Right cardiac atrium (tissue), 5 donors: ENCODE results near the gene FGF12. TPM values are rescaled to one million over a fixed set of nuclear protein-coding genes. Genes with fewer than 3 reads are reported as not detected.
A peak's percentile ranks its signal among the peaks of the same experiment; 100 is the strongest.

Experiments used
- ATAC-seq, 2 donors: fragments of 200-7000 bp; cut with Tn5 transposase; one replicate each; pipeline versions ENCODE4 v1.8.0 to v1.9.1; 2020; ENCODE audit warnings: moderate library complexity in 2 of 2, mild to moderate bottlenecking in 1 of 2
- DNase-seq, 3 donors: peaks; one replicate each; pipeline ENCODE4 v3.0.0-alpha.2; 2020
- H3K27ac ChIP-seq: one replicate; pipeline ENCODE4 v1.5.1; 2013; ENCODE audit warnings: mild to moderate bottlenecking, low read length, control low read depth, moderate library complexity
- H3K27me3 ChIP-seq: one replicate; pipeline ENCODE4 v1.6.1; 2013; ENCODE audit not compliant: control insufficient read depth, insufficient read depth
- H3K4me1 ChIP-seq: one replicate; pipeline ENCODE4 v1.6.1; 2013; ENCODE audit warnings: low read length; ENCODE audit not compliant: control insufficient read depth, insufficient read depth
- H3K4me3 ChIP-seq: one replicate; pipeline ENCODE4 v1.5.1; 2013; ENCODE audit warnings: low read length, control low read depth
- H3K9me3 ChIP-seq: one replicate; pipeline ENCODE4 v1.6.1; 2013; ENCODE audit warnings: low read length; ENCODE audit not compliant: control insufficient read depth
- WGBS: extraction: QIAGEN DNeasy Blood & Tissue Kit; methylation state at CpG from one replicate; pipeline ENCODE4 v1.1.7; 2013; 5-methylcytosine and 5-hydroxymethylcytosine counted together
- intact Hi-C, 4 donors: fragments of 100-400 bp; cut with DNase I; formaldehyde crosslinking; loops; one replicate each; pipeline versions ENCODE4 v1.11.0 to v1.14.0; 2022 to 2023
- polyA plus RNA-seq: library from polyadenylated mRNA; stranded (reverse); fragments of 200-250 nt; gene quantifications from one replicate; pipeline ENCODE4 v1.2.3, GENCODE V29; 2013
- total RNA-seq, 4 donors: library from RNA; stranded (reverse); fragmentation: NEBNext Ultra II Directional; extraction: Animal tissue kit (Norgen Biotek cat#: 25700); gene quantifications; one replicate each; pipeline ENCODE4 v1.2.1, GENCODE V29; 2021
- donor health status: healthy with polysubstance abuse.
- donor health status: DM: no; HTN: yes; CAD: no.
- donor health status: DM: no; HTN: no; CAD: no.
- donor health status: DM: no; HTN: yes; CAD: no; lungs with severe emphysema.
- donor health status: DM: yes; HTN: yes; CAD: no.

FGF12 gene
- total and polyA plus RNA-seq, 5 donors = 230 to 354 (median 332) TPM

DNA sequence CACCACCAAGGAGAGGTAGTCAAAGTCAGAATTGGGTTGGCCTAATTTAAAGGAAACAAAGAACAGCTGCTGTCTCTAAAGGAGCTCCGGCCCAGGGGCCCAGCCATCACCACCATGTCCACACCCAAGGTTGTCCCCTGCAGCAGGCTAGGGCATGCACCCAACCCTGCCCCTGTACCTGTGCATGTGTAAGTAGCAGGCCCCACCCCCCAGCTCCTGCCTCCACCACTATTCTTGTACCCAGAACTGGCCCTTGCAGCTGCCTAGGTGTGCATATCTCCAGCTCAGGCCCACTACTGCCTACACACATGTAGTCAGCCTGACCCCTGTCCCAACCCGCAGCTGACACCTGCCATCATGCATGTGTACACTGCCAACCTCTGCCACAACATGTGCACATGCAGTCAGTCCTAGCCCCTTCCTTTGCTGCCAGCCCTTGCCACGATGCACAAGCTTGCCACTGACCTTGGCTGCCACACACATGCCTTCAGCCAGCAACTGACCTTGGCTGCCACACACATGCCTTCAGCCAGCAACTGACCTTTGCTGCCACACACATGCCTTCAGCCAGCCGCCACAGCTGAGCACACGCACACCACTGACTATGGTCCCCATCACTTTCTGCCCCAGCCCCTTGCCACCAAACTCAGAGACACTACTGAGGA, 39.7 kb downstream of the FGF12 start:
- Histone ChIP-seq H3K27ac (peak overlapping the region; percentile 62), H3K4me3 (no peak overlapping the region), H3K4me1 (peaks cover 3% of the 10 kb centered on the region), H3K27me3 (no peaks in the 10 kb centered on the region), H3K9me3 (no peaks in the 10 kb centered on the region)
- DNase-seq (peak; percentile 36 to 74 (median 70)), ATAC-seq (peak; percentile 74 to 81)
- intact Hi-C loops = no loop called here
- WGBS = 67% methylated on average over 5 of the region's 5 CpGs

- peaks cover 3% of the 10 kb centered on the region for H3K4me1 ChIP-seq
- 79% methylated on average over 5 of the region's 5 CpGs for WGBS
- intact Hi-C loops = no loop called here
- no peak overlapping the region for H3K4me3 ChIP-seq
- DNase-seq = no peak
- H3K27me3 ChIP-seq = no peaks in the 10 kb centered on the region
- no peaks in the 10 kb centered on the region for H3K9me3 ChIP-seq
- no peak for ATAC-seq
- peak overlapping the region; percentile 45 for H3K27ac ChIP-seq
Measured at GRCh38 chr3:192685801-192686200, 41.5 kb downstream of the FGF12 start.

DNA sequence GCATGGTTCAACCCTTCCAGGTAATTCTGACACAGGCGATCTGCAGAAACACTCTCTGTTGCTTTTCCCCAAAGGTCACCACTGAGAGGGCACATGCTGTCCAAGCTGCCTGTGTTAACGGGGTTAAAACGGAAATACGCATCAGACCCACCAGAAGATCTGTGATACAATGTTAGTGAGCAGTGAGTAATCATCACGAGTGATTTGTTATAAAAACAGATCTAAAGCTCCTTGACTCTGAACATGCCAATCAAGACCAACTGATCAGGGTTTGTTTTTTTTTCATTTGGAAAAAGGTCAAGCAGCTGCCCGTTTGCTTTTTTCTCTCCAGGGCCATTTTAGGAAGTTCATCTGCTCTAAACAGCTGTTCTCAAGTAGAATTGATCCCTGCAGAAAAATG, 43.2 kb downstream of the FGF12 start:
- DNase-seq (no peak), ATAC-seq (peak in 1 of 2 donors; percentile 39)
- no peaks in the 10 kb centered on the region for H3K27me3 ChIP-seq
- H3K4me3 ChIP-seq = no peak overlapping the region
- H3K9me3 ChIP-seq = no peaks in the 10 kb centered on the region
- peaks cover 3% of the 10 kb centered on the region for H3K4me1 ChIP-seq
- peak overlapping the region; percentile 65 for H3K27ac ChIP-seq
- intact Hi-C loops = no loop called here
- 52% methylated on average over 6 of the region's 6 CpGs for WGBS

GRCh38 chr3:192675958-192676649, 51.2 kb downstream of the FGF12 start:
- ATAC-seq = no peak

DNA sequence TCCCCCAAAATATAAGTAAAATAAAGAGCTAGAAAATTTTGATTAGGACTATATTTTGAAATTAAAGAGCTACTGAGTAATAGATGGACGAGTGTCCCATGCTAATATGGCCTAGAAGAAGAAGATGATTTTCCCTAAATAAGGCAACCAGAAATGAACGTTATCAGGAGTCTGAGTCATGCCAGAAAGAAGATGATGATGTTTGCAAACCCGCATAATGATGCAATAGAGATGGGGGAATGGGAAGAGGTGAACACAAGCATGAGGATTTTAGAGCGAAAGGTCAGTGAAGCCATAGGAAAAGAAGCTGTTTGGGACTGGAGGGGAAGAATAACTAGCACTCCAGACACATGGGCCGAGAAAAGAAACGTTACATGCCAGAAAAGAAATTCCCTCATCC, 71.7 kb downstream of the FGF12 start:
- H3K4me1 ChIP-seq = no peaks in the 10 kb centered on the region
- H3K27me3 ChIP-seq = no peaks in the 10 kb centered on the region
- H3K9me3 ChIP-seq = no peaks in the 10 kb centered on the region
- ATAC-seq (no peak), DNase-seq (no peak)
- intact Hi-C loops = loop anchor here in 1 of 4 donors (10.0 kb wide), 1 partner anchor 69 kb away; the partner anchor contains the start of gene FGF12
- H3K27ac ChIP-seq = peak overlapping the region; percentile 64
- H3K4me3 ChIP-seq = no peak overlapping the region
- 58% methylated on average over 6 of the region's 6 CpGs for WGBS

More at GRCh38 chr3:192675958-192676649, 51.2 kb downstream of the FGF12 start:
- intact Hi-C loops = no loop called here
- no peaks in the 10 kb centered on the region for H3K27me3 ChIP-seq
- H3K4me1 ChIP-seq = peaks cover 2% of the 10 kb centered on the region
- H3K9me3 ChIP-seq = no peaks in the 10 kb centered on the region
- no peak overlapping the region for H3K27ac ChIP-seq
- WGBS = 76% methylated on average over 4 of the region's 4 CpGs
- no peak for DNase-seq
- no peak overlapping the region for H3K4me3 ChIP-seq

DNA sequence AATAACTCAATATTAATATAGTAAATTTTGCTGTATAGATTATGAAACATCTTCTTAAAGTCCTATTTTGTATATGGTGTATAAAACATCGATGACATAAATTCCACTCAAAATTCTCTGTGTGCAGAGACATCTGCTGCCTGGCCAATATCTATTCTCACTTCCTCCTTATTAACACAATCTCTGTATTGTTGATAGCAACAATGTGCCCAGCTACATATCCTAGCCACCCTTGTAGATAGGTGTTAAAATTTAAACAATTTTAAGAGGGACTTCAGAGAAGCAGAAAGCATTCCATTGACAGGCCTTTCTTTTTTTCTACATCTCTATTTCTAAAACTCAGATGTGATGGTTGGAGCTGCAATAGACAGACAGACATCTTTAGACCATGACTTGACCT, 72.3 kb downstream of the FGF12 start:
- no peak for DNase-seq
- intact Hi-C loops = loop anchor here in 1 of 4 donors (10.0 kb wide), 1 partner anchor 70 kb away; the partner anchor contains the start of gene FGF12
- no peak overlapping the region for H3K27ac ChIP-seq
- peak; percentile 76 for ATAC-seq
- no peaks in the 10 kb centered on the region for H3K4me1 ChIP-seq
- H3K4me3 ChIP-seq = no peak overlapping the region
- WGBS = 54% methylated on average over 1 of the region's 1 CpG
- H3K9me3 ChIP-seq = no peaks in the 10 kb centered on the region
- no peaks in the 10 kb centered on the region for H3K27me3 ChIP-seq

DNA sequence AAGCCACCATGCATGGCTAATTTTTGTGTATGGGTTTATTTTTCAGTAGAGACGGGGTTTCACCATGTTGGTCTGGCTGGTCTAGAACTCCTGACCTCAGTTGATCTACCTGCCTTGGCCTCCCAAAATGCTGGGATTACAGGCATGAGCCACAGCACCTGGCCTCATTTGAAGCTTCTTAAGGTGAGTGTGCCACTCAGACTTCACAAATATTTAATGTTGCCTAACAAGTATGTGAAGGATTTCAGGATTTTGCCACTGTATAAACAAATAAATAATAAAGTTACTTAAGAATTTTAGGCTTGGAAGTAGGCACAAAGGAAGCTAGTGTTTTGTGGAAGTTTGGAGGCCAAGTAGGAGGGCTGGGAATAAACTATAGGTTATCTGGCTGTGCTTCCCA, 73.5 kb downstream of the FGF12 start:
- 91% methylated on average over 1 of the region's 1 CpG for WGBS
- intact Hi-C loops = loop anchor here in 1 of 4 donors (10.0 kb wide), 1 partner anchor 71 kb away; the partner anchor contains the start of gene FGF12

DNA sequence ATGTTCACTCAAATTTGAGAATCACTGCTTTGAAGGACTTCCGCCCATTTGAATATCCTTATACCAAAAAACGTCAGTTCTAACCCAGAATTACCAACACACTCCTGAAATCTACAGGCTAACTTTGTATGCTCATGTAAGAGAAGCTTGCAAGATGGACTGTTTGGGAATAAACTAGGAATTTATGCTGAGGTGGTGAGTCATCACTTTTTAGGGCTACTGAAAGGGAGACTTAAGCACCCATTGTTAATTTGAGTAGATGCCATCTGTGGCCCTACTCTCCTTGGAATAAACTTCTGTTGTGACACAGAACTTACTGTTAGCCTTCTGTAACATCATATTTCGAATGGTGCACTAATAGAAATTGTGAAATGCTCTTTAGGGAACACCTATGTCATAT, 74.6 kb downstream of the FGF12 start:
- Histone ChIP-seq H3K4me1 (no peaks in the 10 kb centered on the region), H3K27me3 (no peaks in the 10 kb centered on the region), H3K9me3 (no peaks in the 10 kb centered on the region), H3K4me3 (no peak overlapping the region), H3K27ac (peak overlapping the region; percentile 77)
- no peak for ATAC-seq
- 65% methylated on average over 3 of the region's 3 CpGs for WGBS
- intact Hi-C loops = loop anchor here in 1 of 4 donors (10.0 kb wide), 1 partner anchor 72 kb away; the partner anchor contains the start of gene FGF12
- DNase-seq = no peak

More for the DNA sequence above, 73.5 kb downstream of the FGF12 start:
- Histone ChIP-seq H3K27me3 (no peaks in the 10 kb centered on the region), H3K4me1 (no peaks in the 10 kb centered on the region), H3K27ac (peak overlapping the region; percentile 52), H3K9me3 (no peaks in the 10 kb centered on the region), H3K4me3 (no peak overlapping the region)
- DNase-seq = no peak
- no peak for ATAC-seq

GRCh38 chr3:192651836-192652512, 75.4 kb downstream of the FGF12 start:
- intact Hi-C loops = loop anchor here in 1 of 4 donors (10.0 kb wide), 1 partner anchor 73 kb away; the partner anchor contains the start of gene FGF12
- 53% methylated on average over 6 of the region's 6 CpGs for WGBS
- peak; percentile 63 to 71 for ATAC-seq

DNA sequence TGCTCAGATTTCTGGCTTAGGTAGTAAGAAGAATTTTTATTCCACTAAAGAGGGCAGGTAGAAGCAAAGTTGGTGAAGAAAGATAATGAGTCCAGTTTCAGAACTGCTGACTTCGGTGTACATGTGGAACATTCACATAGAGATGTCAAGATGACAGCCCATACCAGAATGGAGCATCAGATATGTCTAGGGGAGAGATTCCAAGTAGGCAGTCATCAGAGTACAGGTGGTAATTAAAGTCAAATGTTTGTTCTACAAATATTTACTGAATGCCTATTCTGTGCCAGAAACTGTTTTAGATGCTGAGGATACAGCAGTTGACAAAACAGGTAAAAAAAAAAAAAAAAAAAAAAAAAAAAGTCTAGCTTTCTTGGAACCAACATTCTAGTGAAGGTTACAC, 81.9 kb downstream of the FGF12 start:
- Histone ChIP-seq H3K4me1 (no peaks in the 10 kb centered on the region), H3K27me3 (no peaks in the 10 kb centered on the region), H3K27ac (no peak overlapping the region), H3K4me3 (no peak overlapping the region), H3K9me3 (no peaks in the 10 kb centered on the region)
- intact Hi-C loops = no loop called here
- DNase-seq = no peak
- ATAC-seq = no peak
- WGBS = 0% methylated on average over 1 of the region's 1 CpG

More at GRCh38 chr3:192651836-192652512, 75.4 kb downstream of the FGF12 start:
- Histone ChIP-seq H3K9me3 (no peaks in the 10 kb centered on the region), H3K27me3 (no peaks in the 10 kb centered on the region), H3K4me1 (no peaks in the 10 kb centered on the region), H3K27ac (peak overlapping the region; percentile 77), H3K4me3 (no peak overlapping the region)
- no peak for DNase-seq

DNA sequence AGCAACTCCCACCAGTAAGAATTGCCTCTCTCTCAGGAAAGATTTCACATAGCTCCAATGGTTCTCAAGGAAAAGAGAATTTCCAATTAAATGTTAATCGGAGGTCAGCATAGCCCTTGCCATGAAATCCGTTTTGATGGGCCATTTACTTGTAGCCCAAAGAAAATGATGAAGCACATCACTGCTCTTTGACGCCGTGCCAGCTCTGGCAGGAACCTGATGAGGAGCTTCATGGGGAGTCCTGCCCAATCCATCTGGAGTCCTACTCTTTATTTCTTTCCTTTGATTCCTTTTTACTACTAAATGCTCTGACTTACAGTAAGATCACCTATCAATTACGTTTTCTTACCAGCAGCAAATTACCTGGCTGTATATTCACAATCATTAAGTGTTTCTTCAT, 84.7 kb downstream of the FGF12 start:
- WGBS = 68% methylated on average over 5 of the region's 5 CpGs
- Histone ChIP-seq H3K4me3 (no peak overlapping the region), H3K9me3 (no peaks in the 10 kb centered on the region), H3K27me3 (no peaks in the 10 kb centered on the region), H3K27ac (no peak overlapping the region), H3K4me1 (no peaks in the 10 kb centered on the region)
- intact Hi-C loops = no loop called here
- ATAC-seq (no peak), DNase-seq (peak in 1 of 3 donors; percentile 63)
